K562 (cell line): ENCODE data around the gene PHKA1. TPM values are rescaled to one million over a fixed set of nuclear protein-coding genes. Genes with fewer than 3 reads are reported as not detected.
"Not testable (repeated sequence)": the region's sequence is repeated elsewhere in the genome, so short reads cannot be mapped to it uniquely, and the experiment has no call there.

ENCODE experiments used
- ATAC-seq: fragments of 200-7000 bp; cut with Tn5 transposase; 3 replicates; pipeline ENCODE4 v1.9.1; 2020; ENCODE audit warnings: moderate library complexity
- BruUV-seq: library from RNA; stranded (reverse); fragments of 400-500 nt; replicated peaks from 2 replicates; lab custom pipeline; 2021; lab: Mats Ljungman, UMichigan
- CTCF ChIA-PET: fragments of 300-600 bp; formaldehyde crosslinking; extraction: SDS; loops from one replicate; lab custom pipeline; 2021; ENCODE audit warnings: low intra/inter-chr PET ratio; lab: Yijun Ruan, JAX
- POLR2A ChIA-PET: fragments of 300-600, 350-650 bp; sonication (Branson Sonifier 250); formaldehyde crosslinking; extraction: SDS; loops from one replicate; lab custom pipeline; 2021; ENCODE audit warnings: antibody characterized with exemption, inconsistent platforms; lab: Yijun Ruan, JAX
- DNase-seq, 4 experiments: peaks; one replicate each; pipeline versions ENCODE4 v3.0.0 to v3.0.0-alpha.2; 2011 to 2018; ENCODE audit warnings: low spot score in 3 of 4, mixed read lengths in 3 of 4; ENCODE audit errors: extremely low read depth in 1 of 4
- FAIRE-seq: peaks from 2 replicates; lab custom pipeline; 2011; peaks lifted over from hg19 to GRCh38; lab: Jason Lieb, UNC
- H2AFZ ChIP-seq: 2 replicates; pipeline ENCODE4 v1.6.0; 2011; ENCODE audit warnings: low read depth, low read length, control low read depth, inconsistent platforms
- H3K27ac ChIP-seq: fragments of 200-600 bp; 3 replicates; pipeline ENCODE4 v1.8.0; 2011; ENCODE audit warnings: low read depth, mild to moderate bottlenecking, control low read depth, inconsistent platforms, low read length, moderate library complexity, mixed read lengths; ENCODE audit errors: extremely low read depth
- H3K27me3 ChIP-seq, 2 experiments: fragments of 300-600 bp in 1 of 2; 2 replicates in 1 of 2; 3 replicates in 1 of 2; pipeline versions ENCODE4 v1.6.0 to v1.8.0; 2011; ENCODE audit warnings: inconsistent platforms in 2 of 2, low read length in 2 of 2, mild to moderate bottlenecking in 1 of 2, mixed read lengths in 1 of 2, moderate library complexity in 1 of 2; ENCODE audit not compliant: control insufficient read depth in 2 of 2, insufficient read depth in 2 of 2
- H3K36me3 ChIP-seq: fragments of 300-600 bp; 3 replicates; pipeline ENCODE4 v1.8.0; 2011; ENCODE audit warnings: mild to moderate bottlenecking, low read length, inconsistent platforms; ENCODE audit not compliant: control insufficient read depth, insufficient read depth
- H3K4me1 ChIP-seq, 2 experiments: fragments of 200-600 bp in 1 of 2; replicated peaks in 1 of 2; 2 replicates in 1 of 2; 3 replicates in 1 of 2; pipeline versions ENCODE4 v1.5.1 to v1.8.0; 2011; ENCODE audit warnings: inconsistent platforms in 2 of 2, low read length in 2 of 2, mild to moderate bottlenecking in 1 of 2, mixed read lengths in 1 of 2, moderate library complexity in 1 of 2; ENCODE audit not compliant: control insufficient read depth in 2 of 2, insufficient read depth in 2 of 2
- H3K4me2 ChIP-seq: 2 replicates; pipeline ENCODE4 v1.6.1; 2011; ENCODE audit warnings: low read length, control low read depth, inconsistent platforms, mixed read lengths; ENCODE audit not compliant: insufficient read depth
- H3K4me3 ChIP-seq: fragments of 200-600 bp; sonication (generic), shearing (Covaris generic); 2 replicates; pipeline ENCODE4 v1.5.1; 2016; ENCODE audit warnings: control low read depth, inconsistent platforms
- H3K79me2 ChIP-seq: fragments of 200-600 bp; 3 replicates; pipeline ENCODE4 v1.8.0; 2011; ENCODE audit warnings: low read length, inconsistent platforms; ENCODE audit not compliant: control insufficient read depth, insufficient read depth
- H3K9ac ChIP-seq, 2 experiments: 2 replicates each; pipeline versions ENCODE4 v1.6.0 to v1.6.1; 2011; ENCODE audit warnings: low read depth in 2 of 2, low read length in 2 of 2, control low read depth in 1 of 2, inconsistent platforms in 1 of 2, mild to moderate bottlenecking in 1 of 2, mixed read lengths in 1 of 2; ENCODE audit not compliant: insufficient read depth in 1 of 2
- H3K9me1 ChIP-seq: one replicate; pipeline ENCODE4 v1.6.0; 2011; ENCODE audit warnings: inconsistent platforms, mild to moderate bottlenecking, low read length, moderate library complexity; ENCODE audit not compliant: control insufficient read depth, insufficient read depth
- H3K9me3 ChIP-seq: replicated peaks from 2 replicates; pipeline ENCODE4 v1.5.1; 2011; ENCODE audit warnings: low read depth, low read length, inconsistent platforms; ENCODE audit not compliant: control insufficient read depth, insufficient read depth
- H4K20me1 ChIP-seq: replicated peaks from 2 replicates; pipeline ENCODE4 v1.6.1; 2011; ENCODE audit warnings: low read length, inconsistent platforms, mixed read lengths; ENCODE audit not compliant: control insufficient read depth, insufficient read depth
- CEBPB ChIP-seq: fragments of 450-650 bp; IDR thresholded peaks from 2 replicates; pipeline ENCODE4 v1.6.1; 2016; ENCODE audit warnings: missing genetic modification characterization, missing compliant biosample characterization
- SPI1 ChIP-seq: IDR thresholded peaks from 2 replicates; pipeline ENCODE4 v1.6.1; 2011; ENCODE audit warnings: low read depth, low read length, control low read depth, borderline replicate concordance
- ZNF146 ChIP-seq: IDR thresholded peaks from one replicate; pipeline ENCODE4 v1.6.1; 2018; ENCODE audit warnings: missing compliant biosample characterization; ENCODE audit not compliant: unreplicated experiment
- WGBS: fragments of 100-300 bp; shearing (Covaris generic); methylation state at CpG from one replicate; pipeline ENCODE4 v1.1.6; 2016; ENCODE audit warnings: low coverage, mixed read lengths; ENCODE audit not compliant: insufficient coverage; ENCODE audit errors: missing lambda C conversion rate; 5-methylcytosine and 5-hydroxymethylcytosine counted together
- in situ Hi-C: fragments of 300-500 bp; cut with MboI; formaldehyde crosslinking; loops from 4 replicates; pipeline ENCODE4 v1.15.0; 2018; ENCODE audit warnings: inconsistent platforms, mixed read lengths
- intact Hi-C: fragments of 100-400 bp; cut with micrococcal nuclease; formaldehyde crosslinking; loops from 2 replicates; pipeline ENCODE4 v1.14.2; 2022
- polyA plus RNA-seq, 8 experiments: library from polyadenylated mRNA; depleted of rRNA in 4 of 8; stranded (reverse) in 5 of 8; unstranded in 3 of 8; fragments of >200 nt; fragmentation: Nextera tagmentation in 2 of 8; fragmentation: Illumina TruSeq in 1 of 8; extraction: Ambion mirVana in 2 of 8; extraction: Trizol in 1 of 8; gene quantifications; 2 replicates each; pipeline versions ENCODE4 v1.2.1 to v1.2.3, GENCODE V29; 2011 to 2014; ENCODE audit warnings: inconsistent platforms in 1 of 8, missing spikeins in 1 of 8
- total RNA-seq, 7 experiments: library from RNA; depleted of rRNA in 6 of 7; stranded (reverse); fragments of >200 nt in 6 of 7; fragmentation: Illumina TruSeq in 2 of 7; extraction: Trizol in 2 of 7; gene quantifications; 2 replicates each; pipeline versions ENCODE4 v1.2.1 to v1.2.3, GENCODE V29; 2011 to 2021; ENCODE audit warnings: low replicate concordance in 1 of 7

Gene PHKA1
- total and polyA plus RNA-seq, 9 of the 15 experiments (the other 6 are each of a cell fraction or from before 2014, with no cell fraction given): 2.4 to 9.6 (median 5.8) TPM

GRCh38 chrX:72604112-72604511 is 110.0 kb downstream of the PHKA1 start:
- H2AFZ ChIP-seq: no peak overlapping the region
- H3K9me1 ChIP-seq: no peaks in the 10 kb centered on the region
- FAIRE-seq (no peak), ATAC-seq (no peak), DNase-seq (no peak)
- TF ChIP-seq CEBPB (tag) (0 out of 2 replicates have a peak, but pooled peaks have one; percentile 12), SPI1 (no peak)
- H4K20me1 ChIP-seq: no peaks in the 10 kb centered on the region
- H3K9me3 ChIP-seq: no peaks in the 10 kb centered on the region
- no peaks in the 10 kb centered on the region for H3K27me3 ChIP-seq
- WGBS: 31% methylated on average over 2 of the region's 2 CpGs
- no TSS peak for BruUV-seq
- H3K36me3 ChIP-seq: no peaks in the 10 kb centered on the region; the same call in 2 of the 3 replicates
- no peak overlapping the region for H3K9ac ChIP-seq
- H3K4me1 ChIP-seq: no peaks in the 10 kb centered on the region
- in situ Hi-C loops (no loop called here), intact Hi-C loops (no loop called here)
- H3K4me2 ChIP-seq: no peak overlapping the region
- H3K4me3 ChIP-seq: no peak overlapping the region
- ChIA-PET CTCF (no interaction called here), POLR2A (no interaction called here)
- no peak overlapping the region for H3K27ac ChIP-seq
- no peaks in the 10 kb centered on the region for H3K79me2 ChIP-seq

- H3K27me3 ChIP-seq, H3K79me2 ChIP-seq, CTCF ChIA-PET, DNase-seq, in situ Hi-C loops, H3K9me1 ChIP-seq, H3K9ac ChIP-seq, FAIRE-seq, H3K27ac ChIP-seq, H3K4me3 ChIP-seq, H3K4me2 ChIP-seq, POLR2A ChIA-PET, H3K36me3 ChIP-seq, BruUV-seq, H2AFZ ChIP-seq, ATAC-seq, H3K9me3 ChIP-seq, intact Hi-C loops, H4K20me1 ChIP-seq, H3K4me1 ChIP-seq: not testable (repeated sequence)
- peak; percentile 61 for TF ChIP-seq ZNF146 (CRISPR knock-in tag)
- 39% methylated on average over 3 of the region's 4 CpGs for WGBS
These were observed 123.1 kb downstream of the PHKA1 start for GRCh38 chrX:72591038-72591437.
